ENCODE data around the gene TMC8. TPM values are rescaled to one million over a fixed set of nuclear protein-coding genes. Genes with fewer than 3 reads are reported as not detected.

The TMC8 gene
- total RNA-seq, 1 donor from 2014 or later, result 0.41 TPM

- no peak for FAIRE-seq
These were observed 43.8 kb downstream of the TMC8 start for GRCh38 chr17:78174346-78174869.

GRCh38 chr17:78174870-78175642, 44.5 kb downstream of the TMC8 start:
- FAIRE-seq (no peak), DNase-seq (ENCODE audit: low spot score in 2 of 2) (no peak)

More at GRCh38 chr17:78174346-78174869, 43.8 kb downstream of the TMC8 start:
- DNase-seq (ENCODE audit: low spot score in 2 of 2), result peak; percentile 76

GRCh38 chr17:78175643-78175981, 45.0 kb downstream of the TMC8 start:
- DNase-seq (ENCODE audit: low spot score in 2 of 2) (no peak), FAIRE-seq (no peak)

GRCh38 chr17:78176548-78177025, 46.0 kb downstream of the TMC8 start:
- peak in 1 of 2 donors; percentile 60 for DNase-seq (ENCODE audit: low spot score in 2 of 2)
- no peak for FAIRE-seq

GRCh38 chr17:78179372-78179771, 48.8 kb downstream of the TMC8 start:
- DNase-seq (ENCODE audit: low spot score in 2 of 2) (no peak), FAIRE-seq (no peak)

- FAIRE-seq, result no peak
These were observed 49.5 kb downstream of the TMC8 start for GRCh38 chr17:78180083-78180482.

GRCh38 chr17:78180508-78180907, 49.9 kb downstream of the TMC8 start:
- DNase-seq (ENCODE audit: low spot score in 2 of 2) (no peak), FAIRE-seq (no peak)

More at GRCh38 chr17:78180083-78180482, 49.5 kb downstream of the TMC8 start:
- DNase-seq (ENCODE audit: low spot score in 2 of 2), result no peak

GRCh38 chr17:78182504-78182903, 51.9 kb downstream of the TMC8 start:
- no peak for DNase-seq (ENCODE audit: low spot score in 2 of 2)
- no peak for FAIRE-seq

- DNase-seq (ENCODE audit: low spot score in 2 of 2) (no peak), FAIRE-seq (no peak)
These were observed 53.3 kb downstream of the TMC8 start for GRCh38 chr17:78183916-78184315.

- DNase-seq (ENCODE audit: low spot score in 2 of 2) (no peak), FAIRE-seq (no peak)
These were observed 53.8 kb downstream of the TMC8 start for GRCh38 chr17:78184351-78184750.

- FAIRE-seq, result no peak
- DNase-seq (ENCODE audit: low spot score in 2 of 2), result no peak
These were observed 54.3 kb downstream of the TMC8 start for GRCh38 chr17:78184868-78185267.

- FAIRE-seq (no peak), DNase-seq (ENCODE audit: low spot score in 2 of 2) (no peak)
These were observed 55.6 kb downstream of the TMC8 start for GRCh38 chr17:78185981-78186691.

GRCh38 chr17:78186692-78187595, 56.4 kb downstream of the TMC8 start, which contains the start of the genes AFMID and TK1:
AFMID (plus strand) TSS chr17:78187362; CDS start chr17:78187371, 9 bp downstream.
TK1 (minus strand) TSS chr17:78187052; CDS start chr17:78186994, 58 bp downstream.
- FAIRE-seq, result no peak
- DNase-seq (ENCODE audit: low spot score in 2 of 2), result peak; percentile 94 to 99

Other genes starting within 250 kb of the TMC8 start
- gene TNRC6C, start 172.1 kb upstream of the TMC8 start, total RNA-seq, result 26.9 TPM
- 2.0 TPM for gene TMC6, start 2.0 kb upstream of the TMC8 start, total RNA-seq
- gene C17orf99, start 15.6 kb downstream of the TMC8 start, total RNA-seq, result 2.0 TPM
- 6.1 TPM for gene SYNGR2, start 37.8 kb downstream of the TMC8 start, total RNA-seq
- 3.7 TPM for gene TK1, start 56.3 kb downstream of the TMC8 start, total RNA-seq
- 33.4 TPM for gene AFMID, start 56.6 kb downstream of the TMC8 start, total RNA-seq
- gene BIRC5, start 83.5 kb downstream of the TMC8 start, total RNA-seq, result 6.9 TPM
- gene TMEM235, start 100.9 kb downstream of the TMC8 start, total RNA-seq, result not detected
- gene SOCS3, start 229.3 kb downstream of the TMC8 start, total RNA-seq, result 5.3 TPM
- gene PGS1, start 247.9 kb downstream of the TMC8 start, total RNA-seq, result 18.8 TPM